HG03457 (cell line): ENCODE results near the gene OR9A2.
"Not testable (repeated sequence)": the region's sequence is repeated elsewhere in the genome, so short reads cannot be mapped to it uniquely, and the experiment has no call there.

Experiments
- ATAC-seq: cut with Tn5 transposase; IDR thresholded peaks from one replicate; pipeline ENCODE4 v1.9.1; 2021; ENCODE audit warnings: moderate number of reproducible peaks; ENCODE audit not compliant: unreplicated experiment

Gene OR9A2

DNA sequence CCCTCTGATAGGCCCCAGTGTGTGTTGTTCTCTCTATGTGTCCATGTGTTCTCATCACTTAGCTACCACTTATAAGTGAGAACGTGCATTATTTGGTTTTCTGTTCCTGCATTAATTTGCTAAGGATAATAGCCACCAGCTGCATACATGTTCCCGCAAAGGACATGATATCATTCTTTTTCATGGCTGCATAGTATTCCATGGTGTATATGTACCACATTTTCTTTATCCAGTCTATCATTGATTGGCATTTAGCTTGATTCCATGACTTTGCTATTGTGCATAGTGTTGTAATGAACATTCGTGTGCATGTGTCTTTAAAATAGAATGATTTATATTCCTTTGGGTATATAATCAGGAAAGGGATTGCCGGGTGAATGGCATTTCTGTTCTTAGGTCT, 48.5 kb downstream of the OR9A2 start:
- not testable (repeated sequence) for ATAC-seq
